ENCODE results near the gene PROSER2. TPM values are rescaled to one million over a fixed set of nuclear protein-coding genes. Genes with fewer than 3 reads are reported as not detected.
A peak's percentile ranks its signal among the peaks of the same experiment; 100 is the strongest.

Gene PROSER2
- total and polyA plus RNA-seq, 9 of the 15 experiments (the other 6 are each of a cell fraction or from before 2014, with no cell fraction given): 0.62 to 14.8 (median 2.9) TPM

GRCh38 chr10:11891776-11892486 is 68.8 kb downstream of the PROSER2 start (continued):
- TF ChIP-seq TAF15 (IDR thresholded peaks at IDR 0.05; ENCODE audit: low read depth, low read length) (no peak), CXXC5 (CRISPR knock-in tag; IDR thresholded peaks at IDR 0.05) (0 out of 2 replicates have a peak, but pooled peaks have one; percentile 26), POLR2G (IDR thresholded peaks at IDR 0.05; ENCODE audit: low read depth, low read length) (0 out of 2 replicates have a peak, but pooled peaks have one; percentile 16), GABPA (tag; conservative IDR thresholded peaks at IDR 0.05; ENCODE audit: low read depth) (no peak), TEAD1 (CRISPR knock-in tag; IDR thresholded peaks at IDR 0.05) (no peak), BRF1 (IDR thresholded peaks at IDR 0.05; ENCODE audit: borderline replicate concordance, extremely low read depth, insufficient read length) (no peak), ZBED1 (IDR thresholded peaks at IDR 0.05) (0 out of 2 replicates have a peak, but pooled peaks have one; percentile 15), SP1 (CRISPR knock-in tag; IDR thresholded peaks at IDR 0.05) (peak; percentile 55; the same call in 1 of the 2 replicates), CHD2 (IDR thresholded peaks at IDR 0.05; ENCODE audit: low read depth, low read length) (no peak), TAF1 (IDR thresholded peaks at IDR 0.05; ENCODE audit: control insufficient read depth, extremely low read depth, insufficient read depth, low read length, severe bottlenecking) (peak; percentile 9), SMARCC2 (IDR thresholded peaks at IDR 0.05; ENCODE audit: low read depth) (no peak)
- TF ChIP-seq, protein P1, sequence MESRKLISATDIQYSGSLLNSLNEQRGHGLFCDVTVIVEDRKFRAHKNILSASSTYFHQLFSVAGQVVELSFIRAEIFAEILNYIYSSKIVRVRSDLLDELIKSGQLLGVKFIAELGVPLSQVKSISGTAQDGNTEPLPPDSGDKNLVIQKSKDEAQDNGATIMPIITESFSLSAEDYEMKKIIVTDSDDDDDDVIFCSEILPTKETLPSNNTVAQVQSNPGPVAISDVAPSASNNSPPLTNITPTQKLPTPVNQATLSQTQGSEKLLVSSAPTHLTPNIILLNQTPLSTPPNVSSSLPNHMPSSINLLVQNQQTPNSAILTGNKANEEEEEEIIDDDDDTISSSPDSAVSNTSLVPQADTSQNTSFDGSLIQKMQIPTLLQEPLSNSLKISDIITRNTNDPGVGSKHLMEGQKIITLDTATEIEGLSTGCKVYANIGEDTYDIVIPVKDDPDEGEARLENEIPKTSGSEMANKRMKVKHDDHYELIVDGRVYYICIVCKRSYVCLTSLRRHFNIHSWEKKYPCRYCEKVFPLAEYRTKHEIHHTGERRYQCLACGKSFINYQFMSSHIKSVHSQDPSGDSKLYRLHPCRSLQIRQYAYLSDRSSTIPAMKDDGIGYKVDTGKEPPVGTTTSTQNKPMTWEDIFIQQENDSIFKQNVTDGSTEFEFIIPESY (CRISPR knock-in tag; IDR thresholded peaks at IDR 0.05): peak; percentile 7; the same call in 1 of the 2 replicates
